CD4-positive, alpha-beta T cell (primary cell): Measurements from ENCODE around the gene SLC34A2. TPM values are rescaled to one million over a fixed set of nuclear protein-coding genes. Genes with fewer than 3 reads are reported as not detected.

Experiments used
- ATAC-seq: fragments of 200-7000 bp; cut with Tn5 transposase; one replicate; pipeline ENCODE4 v1.10.0; 2022; ENCODE audit warnings: mild to moderate bottlenecking; ENCODE audit not compliant: poor library complexity
- CTCF ChIA-PET: fragments of 350-600 bp; sonication (Branson Sonifier 250); formaldehyde crosslinking; loops from one replicate; lab custom pipeline; 2021; ENCODE audit warnings: antibody characterized with exemption, inconsistent platforms; lab: Charles Lee
- POLR2A ChIA-PET: fragments of 350-600 bp; sonication (Branson Sonifier 250); formaldehyde crosslinking; loops from one replicate; lab custom pipeline; 2021; ENCODE audit warnings: antibody characterized with exemption, inconsistent platforms; lab: Charles Lee
- DNase-seq, 14 experiments: peaks; one replicate each; pipeline ENCODE4 v3.0.0-alpha.2; 2013 to 2020; ENCODE audit warnings: mixed read lengths in 2 of 14
- H3K27ac ChIP-seq, 2 donors: one replicate each; pipeline versions ENCODE4 v1.5.1 to v1.7.0; 2013; ENCODE audit warnings: low read length in 2 of 2, low read depth in 1 of 2, mild to moderate bottlenecking in 1 of 2
- H3K27me3 ChIP-seq, 2 experiments: 1 replicate in 1 of 2; 2 replicates in 1 of 2; pipeline versions ENCODE4 v1.6.1 to v1.7.0; 2013; ENCODE audit warnings: low read length in 2 of 2, control low read depth in 1 of 2, mild to moderate bottlenecking in 1 of 2, moderate library complexity in 1 of 2; ENCODE audit not compliant: insufficient read depth in 2 of 2, control insufficient read depth in 1 of 2
- H3K36me3 ChIP-seq: one replicate; pipeline ENCODE4 v1.6.1; 2013; ENCODE audit warnings: low read length, control low read depth; ENCODE audit not compliant: insufficient read depth
- H3K4me1 ChIP-seq: one replicate; pipeline ENCODE4 v1.6.1; 2013; ENCODE audit warnings: low read length, control low read depth; ENCODE audit not compliant: insufficient read depth
- H3K4me3 ChIP-seq: one replicate; pipeline ENCODE4 v1.5.1; 2013; ENCODE audit warnings: mild to moderate bottlenecking, low read length, moderate library complexity
- H3K9me3 ChIP-seq, 2 experiments: 1 replicate in 1 of 2; 2 replicates in 1 of 2; pipeline versions ENCODE4 v1.6.1 to v1.7.0; 2013; ENCODE audit warnings: low read length in 2 of 2, mild to moderate bottlenecking in 2 of 2, control low read depth in 1 of 2, moderate library complexity in 1 of 2; ENCODE audit not compliant: control insufficient read depth in 1 of 2, insufficient read depth in 1 of 2
- H3K27ac Mint-ChIP-seq: one replicate; pipeline ENCODE4 v1.8.0; 2020; ENCODE audit warnings: mixed read lengths
- H3K27me3 Mint-ChIP-seq: one replicate; pipeline ENCODE4 v1.8.0; 2021; ENCODE audit warnings: mixed read lengths
- H3K36me3 Mint-ChIP-seq: one replicate; pipeline ENCODE4 v1.8.0; 2021; ENCODE audit warnings: low read depth, mixed read lengths
- H3K4me1 Mint-ChIP-seq: one replicate; pipeline ENCODE4 v1.8.0; 2021; ENCODE audit warnings: low read depth, mixed read lengths
- H3K4me3 Mint-ChIP-seq: one replicate; pipeline ENCODE4 v1.8.0; 2020; ENCODE audit warnings: mild to moderate bottlenecking, mixed read lengths
- H3K9me3 Mint-ChIP-seq: one replicate; pipeline ENCODE4 v1.8.0; 2020; ENCODE audit warnings: mixed read lengths
- CTCF ChIP-seq: fragments of 200-600 bp; IDR thresholded peaks from one replicate; pipeline ENCODE4 v1.8.0; 2022; ENCODE audit warnings: antibody characterized with exemption, mild to moderate bottlenecking
- intact Hi-C, 2 experiments: fragments of 100-400 bp; cut with DNase I in 1 of 2; cut with micrococcal nuclease in 1 of 2; formaldehyde crosslinking; loops; one replicate each; pipeline versions ENCODE4 v1.15.1 to v1.9.0; 2023 to 2025; cut with DNase I, micrococcal nuclease
- total RNA-seq, 174 experiments: library from RNA in 2 of 174; stranded (reverse) in 2 of 174; gene quantifications; one replicate each; pipeline ENCODE4 v1.2.3 and lab custom pipeline; 2021 to 2026

SLC34A2 gene
- total RNA-seq, 2 experiments from 2014 or later: not detected

GRCh38 chr4:25725870-25726269 lies 70.2 kb downstream of the SLC34A2 start:
- no peak for ATAC-seq
- Histone ChIP-seq H3K27ac (no peak overlapping the region), H3K36me3 (no peaks in the 10 kb centered on the region), H3K27me3 (no peaks in the 10 kb centered on the region), H3K4me3 (no peak overlapping the region), H3K9me3 (no peaks in the 10 kb centered on the region), H3K4me1 (no peaks in the 10 kb centered on the region)
- TF ChIP-seq CTCF: no peak
- Mint-ChIP-seq H3K27ac (no peak overlapping the region), H3K9me3 (no peaks in the 10 kb centered on the region), H3K4me1 (no peaks in the 10 kb centered on the region), H3K27me3 (no peaks in the 10 kb centered on the region), H3K4me3 (no peak overlapping the region), H3K36me3 (no peaks in the 10 kb centered on the region)
- POLR2A ChIA-PET: no interaction called here
- CTCF ChIA-PET: no interaction called here
- no peak for DNase-seq
- intact Hi-C loops: no loop called here

- Histone ChIP-seq H3K27me3 (no peaks in the 10 kb centered on the region), H3K36me3 (no peaks in the 10 kb centered on the region), H3K4me3 (no peak overlapping the region), H3K9me3 (no peaks in the 10 kb centered on the region), H3K27ac (no peak overlapping the region), H3K4me1 (no peaks in the 10 kb centered on the region)
- no peaks in the 10 kb centered on the region for H3K9me3 Mint-ChIP-seq
- no peaks in the 10 kb centered on the region for H3K36me3 Mint-ChIP-seq
- intact Hi-C loops: no loop called here
- no peak for DNase-seq
- POLR2A ChIA-PET: no interaction called here
- no peak overlapping the region for H3K27ac Mint-ChIP-seq
- no peak for ATAC-seq
- CTCF ChIA-PET: no interaction called here
- no peaks in the 10 kb centered on the region for H3K27me3 Mint-ChIP-seq
- H3K4me3 Mint-ChIP-seq: no peak overlapping the region
- H3K4me1 Mint-ChIP-seq: no peaks in the 10 kb centered on the region
- TF ChIP-seq CTCF: no peak
Measured at GRCh38 chr4:25727711-25728493, 72.3 kb downstream of the SLC34A2 start.

Other genes with a start within 250 kb of the SLC34A2 start
- 10 to 100 TPM; 34.9 to 36.5 TPM for gene SEL1L3, start 207.1 kb downstream of the SLC34A2 start, total RNA-seq